ENCODE measurements around the gene NPR2. TPM values are rescaled to one million over a fixed set of nuclear protein-coding genes. Genes with fewer than 3 reads are reported as not detected.

Gene NPR2
- 24.2 TPM for total RNA-seq
- long read RNA-seq, transcript NPR2-201 (22 exons, 3,686 nt) = major isoform, 16 of 28 reads
- long read RNA-seq, partial matches to known transcripts = 6 of 28 reads
- long read RNA-seq, other reads (novel, unspliced or antisense) = 6 of 28 reads

GRCh38 chr9:35791297-35791921 is at the start of gene NPR2:
NPR2 (plus strand) TSS chr9:35791591; CDS start chr9:35792409, 818 bp downstream.
- DNase-seq (peak; percentile 70), ATAC-seq (ENCODE audit: poor library complexity) (peak; percentile 81)
- intact Hi-C loops (cut with DNase I) = loop anchor here (2.0 to 10.0 kb wide), 3 partner anchors 36 to 233 kb away; partner anchors contain the start of genes FAM221B and TMEM8B

- intact Hi-C loops (cut with DNase I) = no loop called here
- DNase-seq (no peak), ATAC-seq (ENCODE audit: poor library complexity) (no peak)
Measured at GRCh38 chr9:35741740-35742139, 49.7 kb upstream of the NPR2 start.

GRCh38 chr9:35743452-35743851 is 47.9 kb upstream of the NPR2 start:
- DNase-seq (no peak), ATAC-seq (ENCODE audit: poor library complexity) (no peak)
- intact Hi-C loops (cut with DNase I) = no loop called here

GRCh38 chr9:35743880-35744518 is 47.4 kb upstream of the NPR2 start:
- intact Hi-C loops (cut with DNase I) = no loop called here
- ATAC-seq (ENCODE audit: poor library complexity) (no peak), DNase-seq (no peak)

- ATAC-seq (ENCODE audit: poor library complexity) (no peak), DNase-seq (no peak)
- intact Hi-C loops (cut with DNase I) = no loop called here
Measured at GRCh38 chr9:35745569-35745968, 45.8 kb upstream of the NPR2 start.

GRCh38 chr9:35746583-35746982 is 44.8 kb upstream of the NPR2 start:
- intact Hi-C loops (cut with DNase I) = no loop called here
- no peak for DNase-seq
- ATAC-seq (ENCODE audit: poor library complexity) = no peak

GRCh38 chr9:35748242-35748857 is 43.0 kb upstream of the NPR2 start:
- peak; percentile 3 for ATAC-seq (ENCODE audit: poor library complexity)
- DNase-seq = no peak
- intact Hi-C loops (cut with DNase I) = no loop called here

GRCh38 chr9:35748858-35749514 is 42.4 kb upstream of the NPR2 start, which contains the start of the genes GBA2 and RGP1:
GBA2 (minus strand) TSS chr9:35749228; CDS start chr9:35748704, 524 bp downstream.
RGP1 (plus strand) TSS chr9:35749287; CDS start chr9:35749756, 469 bp downstream.
- ATAC-seq (ENCODE audit: poor library complexity) = peak; percentile 95
- intact Hi-C loops (cut with DNase I) = no loop called here
- DNase-seq = peak; percentile 90

GRCh38 chr9:35749515-35750255 is 41.7 kb upstream of the NPR2 start:
- intact Hi-C loops (cut with DNase I) = no loop called here
- ATAC-seq (ENCODE audit: poor library complexity) (peak; percentile 26), DNase-seq (peak; percentile 57)

GRCh38 chr9:35750256-35750531 is 41.2 kb upstream of the NPR2 start:
- DNase-seq = no peak
- ATAC-seq (ENCODE audit: poor library complexity) = no peak
- intact Hi-C loops (cut with DNase I) = no loop called here

- intact Hi-C loops (cut with DNase I) = no loop called here
- no peak for ATAC-seq (ENCODE audit: poor library complexity)
- DNase-seq = no peak
Measured at GRCh38 chr9:35753466-35753865, 37.9 kb upstream of the NPR2 start.

GRCh38 chr9:35754264-35754663 is 37.1 kb upstream of the NPR2 start, which contains the start of gene MSMP:
MSMP (minus strand) TSS chr9:35754276; CDS start chr9:35754129, 147 bp downstream.
- no peak for DNase-seq
- intact Hi-C loops (cut with DNase I) = no loop called here
- no peak for ATAC-seq (ENCODE audit: poor library complexity)

- intact Hi-C loops (cut with DNase I) = no loop called here
- DNase-seq = no peak
Measured at GRCh38 chr9:35755071-35755470, 36.3 kb upstream of the NPR2 start.

GRCh38 chr9:35756275-35757225 is 34.8 kb upstream of the NPR2 start:
- ATAC-seq (ENCODE audit: poor library complexity) = peak; percentile 72

More at GRCh38 chr9:35755071-35755470, 36.3 kb upstream of the NPR2 start:
- no peak for ATAC-seq (ENCODE audit: poor library complexity)

GRCh38 chr9:35757226-35757891 is 34.0 kb upstream of the NPR2 start:
- ATAC-seq (ENCODE audit: poor library complexity) (peak; percentile 64), DNase-seq (peak; percentile 58)
- intact Hi-C loops (cut with DNase I) = no loop called here

More at GRCh38 chr9:35756275-35757225, 34.8 kb upstream of the NPR2 start:
- DNase-seq = peak; percentile 79
- intact Hi-C loops (cut with DNase I) = no loop called here

- DNase-seq = no peak
- ATAC-seq (ENCODE audit: poor library complexity) = no peak
- intact Hi-C loops (cut with DNase I) = no loop called here
Measured at GRCh38 chr9:35757892-35758275, 33.5 kb upstream of the NPR2 start.

- intact Hi-C loops (cut with DNase I) = no loop called here
- no peak for ATAC-seq (ENCODE audit: poor library complexity)
- no peak for DNase-seq
Measured at GRCh38 chr9:35758475-35759050, 32.8 kb upstream of the NPR2 start.

Data from Right ventricle myocardium superior (tissue), 1 donor.